Upper lobe of right lung (tissue), 1 donor: ENCODE data around the gene CAMSAP2. TPM values are rescaled to one million over a fixed set of nuclear protein-coding genes. Genes with fewer than 3 reads are reported as not detected.

ENCODE experiments used
- ATAC-seq: fragments of 200-7000 bp; cut with Tn5 transposase; one replicate; pipeline ENCODE4 v1.9.1; 2020; ENCODE audit warnings: mild to moderate bottlenecking, moderate library complexity
- DNase-seq: peaks from one replicate; pipeline ENCODE4 v3.0.0-alpha.2; 2020
- H3K27ac ChIP-seq: fragments of 200-600 bp; one replicate; pipeline ENCODE4 v1.8.0; 2022
- H3K27me3 ChIP-seq: fragments of 200-600 bp; one replicate; pipeline ENCODE4 v1.8.0; 2022; ENCODE audit warnings: mild to moderate bottlenecking
- H3K36me3 ChIP-seq: fragments of 200-600 bp; one replicate; pipeline ENCODE4 v1.8.0; 2022
- H3K4me1 ChIP-seq: fragments of 200-600 bp; one replicate; pipeline ENCODE4 v1.8.0; 2022
- H3K4me3 ChIP-seq: fragments of 200-600 bp; one replicate; pipeline ENCODE4 v1.8.0; 2022; ENCODE audit warnings: mild to moderate bottlenecking
- H3K9me3 ChIP-seq: fragments of 200-600 bp; one replicate; pipeline ENCODE4 v1.8.0; 2022
- intact Hi-C: fragments of 100-400 bp; cut with DNase I; formaldehyde crosslinking; loops from one replicate; pipeline ENCODE4 v1.11.0; 2022
- total RNA-seq: library from RNA; stranded (reverse); fragmentation: NEBNext Ultra II Directional; extraction: Animal tissue kit (Norgen Biotek cat#: 25700); gene quantifications from one replicate; pipeline ENCODE4 v1.2.1, GENCODE V29; 2021
- TF ChIP-seq, protein P1 (sequence below): fragments of 200-600 bp; IDR thresholded peaks from one replicate; pipeline ENCODE4 v1.8.0; 2022; ENCODE audit warnings: antibody characterized with exemption
- donor health status: DM: no; HTN: yes; CAD: no; lungs with severe emphysema.

Gene CAMSAP2
- total RNA-seq, 1 donor from 2014 or later, result 34.8 TPM

DNA sequence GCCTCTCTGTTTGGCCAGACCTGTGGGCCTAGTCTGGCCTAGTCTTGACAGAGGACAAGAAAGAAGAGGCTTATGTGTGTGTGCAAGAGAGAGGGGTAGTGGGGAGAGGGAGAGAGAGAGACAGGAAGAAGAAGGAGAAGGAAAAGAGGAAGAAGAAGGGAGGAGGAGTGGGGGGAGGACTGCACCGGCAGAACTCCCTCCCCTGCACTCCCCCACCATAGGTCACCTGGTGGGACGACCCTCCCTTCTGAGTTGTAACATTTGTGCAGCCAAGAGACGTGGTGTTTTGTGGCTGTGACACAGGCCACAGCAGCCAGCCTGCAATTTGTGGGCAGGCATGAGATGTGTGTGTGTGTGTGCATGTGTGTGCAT lies 160.3 kb downstream of the CAMSAP2 start:
- no peak overlapping the region for H3K27ac ChIP-seq
- no peaks in the 10 kb centered on the region for H3K4me1 ChIP-seq
- intact Hi-C loops, result no loop called here
- no peaks in the 10 kb centered on the region for H3K36me3 ChIP-seq
- DNase-seq, result no peak
- ATAC-seq, result no peak
- TF ChIP-seq, protein P1, sequence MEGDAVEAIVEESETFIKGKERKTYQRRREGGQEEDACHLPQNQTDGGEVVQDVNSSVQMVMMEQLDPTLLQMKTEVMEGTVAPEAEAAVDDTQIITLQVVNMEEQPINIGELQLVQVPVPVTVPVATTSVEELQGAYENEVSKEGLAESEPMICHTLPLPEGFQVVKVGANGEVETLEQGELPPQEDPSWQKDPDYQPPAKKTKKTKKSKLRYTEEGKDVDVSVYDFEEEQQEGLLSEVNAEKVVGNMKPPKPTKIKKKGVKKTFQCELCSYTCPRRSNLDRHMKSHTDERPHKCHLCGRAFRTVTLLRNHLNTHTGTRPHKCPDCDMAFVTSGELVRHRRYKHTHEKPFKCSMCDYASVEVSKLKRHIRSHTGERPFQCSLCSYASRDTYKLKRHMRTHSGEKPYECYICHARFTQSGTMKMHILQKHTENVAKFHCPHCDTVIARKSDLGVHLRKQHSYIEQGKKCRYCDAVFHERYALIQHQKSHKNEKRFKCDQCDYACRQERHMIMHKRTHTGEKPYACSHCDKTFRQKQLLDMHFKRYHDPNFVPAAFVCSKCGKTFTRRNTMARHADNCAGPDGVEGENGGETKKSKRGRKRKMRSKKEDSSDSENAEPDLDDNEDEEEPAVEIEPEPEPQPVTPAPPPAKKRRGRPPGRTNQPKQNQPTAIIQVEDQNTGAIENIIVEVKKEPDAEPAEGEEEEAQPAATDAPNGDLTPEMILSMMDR, result no peak
- H3K4me3 ChIP-seq, result no peak overlapping the region
- no peaks in the 10 kb centered on the region for H3K27me3 ChIP-seq
- no peaks in the 10 kb centered on the region for H3K9me3 ChIP-seq

DNA sequence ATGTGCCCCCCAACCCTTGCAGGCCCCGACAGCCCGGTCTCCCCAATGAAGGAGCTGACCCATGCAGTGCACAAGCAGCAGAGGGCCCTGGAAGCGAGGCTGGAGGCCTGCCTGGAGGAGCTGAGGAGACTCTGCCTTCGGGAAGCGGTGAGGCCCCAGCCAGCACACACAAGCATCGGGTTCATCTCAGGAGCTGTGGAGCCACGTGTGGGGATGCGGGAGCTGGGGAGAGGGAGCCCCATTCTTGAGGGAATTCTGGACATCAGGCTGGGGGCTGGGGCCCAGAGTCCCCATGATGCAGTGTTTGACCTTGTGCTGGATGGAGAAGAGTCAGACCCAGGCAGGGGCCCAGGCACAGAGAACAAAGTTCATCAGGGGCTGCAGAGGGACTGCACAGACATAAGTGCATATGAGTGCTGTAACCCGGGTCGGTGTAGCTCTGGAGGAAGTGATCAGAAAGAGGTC lies 160.8 kb downstream of the CAMSAP2 start:
- ATAC-seq, result no peak
- no peaks in the 10 kb centered on the region for H3K9me3 ChIP-seq
- no peak overlapping the region for H3K4me3 ChIP-seq
- no peaks in the 10 kb centered on the region for H3K36me3 ChIP-seq
- no peak overlapping the region for H3K27ac ChIP-seq
- TF ChIP-seq, protein P1, result no peak
- no peaks in the 10 kb centered on the region for H3K4me1 ChIP-seq
- intact Hi-C loops, result no loop called here
- DNase-seq, result no peak
- H3K27me3 ChIP-seq, result no peaks in the 10 kb centered on the region

DNA sequence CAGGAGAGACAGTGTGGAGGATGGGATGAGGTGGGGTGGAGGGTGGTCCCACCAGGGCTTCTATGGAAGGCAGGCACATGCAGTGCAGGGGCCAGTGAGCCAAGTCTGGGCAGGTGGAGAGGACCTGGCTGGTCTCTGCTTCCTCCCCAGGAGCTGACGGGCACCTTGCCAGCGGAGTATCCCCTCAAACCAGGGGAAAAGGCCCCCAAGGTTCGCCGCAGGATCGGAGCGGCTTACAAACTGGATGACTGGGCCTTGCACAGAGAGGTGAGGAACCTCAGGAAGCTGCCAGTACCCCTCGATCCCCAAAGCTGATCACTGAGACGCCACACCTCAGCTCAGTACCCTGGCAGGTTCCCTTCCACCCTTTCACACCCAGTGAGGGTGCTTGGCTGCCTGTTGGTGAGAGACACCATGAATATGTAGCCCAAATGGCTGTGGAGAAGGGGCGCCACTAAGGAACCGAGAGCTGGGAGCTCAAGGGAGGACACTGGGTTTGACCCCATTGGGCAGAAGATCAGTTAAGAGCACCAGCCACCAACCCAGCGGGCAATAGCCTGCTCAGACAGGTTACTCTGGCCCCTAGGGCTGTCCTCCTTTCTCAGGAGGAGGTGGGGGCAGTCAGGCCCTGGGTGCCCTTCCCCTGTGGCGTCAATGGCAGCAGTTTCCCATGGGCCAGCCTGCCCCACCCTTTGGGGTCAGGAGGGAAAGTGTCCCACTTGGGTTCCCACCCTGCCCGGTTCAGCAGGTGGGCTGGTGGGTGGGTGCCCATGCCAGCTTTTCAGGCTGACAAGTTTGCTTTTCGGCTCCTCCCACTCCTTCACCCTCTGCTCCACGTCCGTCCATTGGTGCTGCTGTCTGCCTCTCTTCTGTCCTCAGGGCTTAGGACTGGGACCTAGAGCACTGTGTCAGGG lies 161.5 kb downstream of the CAMSAP2 start:
- TF ChIP-seq, protein P1, result no peak
- DNase-seq, result no peak
- no peaks in the 10 kb centered on the region for H3K4me1 ChIP-seq
- H3K36me3 ChIP-seq, result no peaks in the 10 kb centered on the region
- H3K4me3 ChIP-seq, result no peak overlapping the region
- intact Hi-C loops, result no loop called here
- H3K27ac ChIP-seq, result no peak overlapping the region
- H3K27me3 ChIP-seq, result no peaks in the 10 kb centered on the region
- no peaks in the 10 kb centered on the region for H3K9me3 ChIP-seq
- no peak for ATAC-seq

DNA sequence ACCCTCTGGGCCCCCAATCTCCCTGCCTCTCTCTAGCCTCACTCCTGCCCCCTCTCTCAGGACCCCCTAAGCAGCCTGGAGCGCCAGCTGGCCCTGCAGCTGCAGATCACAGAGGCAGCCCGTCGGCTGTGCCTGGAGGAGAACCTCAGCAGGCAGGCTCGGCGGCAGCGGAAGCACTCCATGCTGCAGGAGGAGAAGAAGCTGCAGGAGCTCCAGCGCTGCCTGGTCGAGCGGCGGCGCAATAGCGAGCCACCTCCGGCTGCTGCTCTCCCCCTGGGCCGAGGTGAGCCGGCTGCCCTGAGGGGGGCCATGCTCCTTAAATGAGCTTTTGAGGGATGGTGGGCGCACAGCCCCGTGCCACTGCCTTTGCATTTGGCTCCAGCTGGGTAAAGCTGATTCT lies 162.2 kb downstream of the CAMSAP2 start:
- TF ChIP-seq, protein P1, result no peak

DNA sequence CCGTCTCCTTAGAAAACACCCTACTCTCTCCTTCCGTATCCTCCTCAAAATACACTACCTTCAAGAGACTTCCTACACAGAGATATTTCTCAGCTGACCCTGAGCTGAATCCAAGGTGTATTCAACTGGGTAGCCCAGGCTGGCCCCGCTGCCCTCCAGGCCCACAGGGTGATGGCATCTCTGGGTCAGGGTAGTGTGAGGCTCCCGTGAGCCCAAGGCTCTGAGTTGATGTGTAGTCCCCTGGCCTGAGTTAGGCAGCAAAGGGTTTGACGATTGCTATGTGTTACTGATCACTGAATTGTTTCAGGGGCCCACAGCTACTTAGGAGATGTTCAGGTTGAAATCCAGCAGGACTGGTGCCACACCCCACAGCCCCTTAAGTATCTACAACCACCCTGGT lies 162.7 kb downstream of the CAMSAP2 start:
- DNase-seq (no peak), ATAC-seq (no peak)
- Histone ChIP-seq H3K27ac (no peak overlapping the region), H3K4me3 (no peak overlapping the region), H3K4me1 (no peaks in the 10 kb centered on the region), H3K27me3 (no peaks in the 10 kb centered on the region), H3K9me3 (no peaks in the 10 kb centered on the region), H3K36me3 (no peaks in the 10 kb centered on the region)
- intact Hi-C loops, result no loop called here
- TF ChIP-seq, protein P1, result no peak

More for the DNA sequence above, 162.2 kb downstream of the CAMSAP2 start:
- no peaks in the 10 kb centered on the region for H3K36me3 ChIP-seq
- no peaks in the 10 kb centered on the region for H3K4me1 ChIP-seq
- ATAC-seq, result no peak
- no peaks in the 10 kb centered on the region for H3K27me3 ChIP-seq
- H3K9me3 ChIP-seq, result no peaks in the 10 kb centered on the region
- DNase-seq, result no peak
- intact Hi-C loops, result no loop called here
- no peak overlapping the region for H3K4me3 ChIP-seq
- no peak overlapping the region for H3K27ac ChIP-seq
